IPS DF 6.9 (cell line): ENCODE results near the gene MIPOL1.

Source experiments
- DNase-seq: peaks from one replicate; pipeline ENCODE4 v3.0.0-alpha.2; 2013; ENCODE audit warnings: low read depth, low spot score
- H3K27ac ChIP-seq: one replicate; pipeline ENCODE4 v1.5.1; 2013; ENCODE audit warnings: low read length, control low read depth
- H3K27me3 ChIP-seq: 2 replicates; pipeline ENCODE4 v1.6.1; 2013; ENCODE audit warnings: mild to moderate bottlenecking, low read length; ENCODE audit not compliant: control insufficient read depth, insufficient read depth
- H3K36me3 ChIP-seq: 2 replicates; pipeline ENCODE4 v1.6.1; 2013; ENCODE audit warnings: low read length; ENCODE audit not compliant: control insufficient read depth, insufficient read depth
- H3K4me1 ChIP-seq: 2 replicates; pipeline ENCODE4 v1.6.1; 2013; ENCODE audit warnings: low read length; ENCODE audit not compliant: control insufficient read depth, insufficient read depth
- H3K4me3 ChIP-seq: 2 replicates; pipeline ENCODE4 v1.5.1; 2013; ENCODE audit warnings: mild to moderate bottlenecking, low read length
- H3K9me3 ChIP-seq: 2 replicates; pipeline ENCODE4 v1.6.1; 2013; ENCODE audit warnings: low read length, inconsistent platforms; ENCODE audit not compliant: control insufficient read depth, insufficient read depth
- WGBS: extraction: QIAGEN DNeasy Blood & Tissue Kit; methylation state at CpG from one replicate; pipeline ENCODE4 v1.1.7; 2013; ENCODE audit warnings: mixed read lengths, missing lambda C conversion rate; ENCODE audit not compliant: insufficient read length, insufficient coverage; 5-methylcytosine and 5-hydroxymethylcytosine counted together

MIPOL1 gene

GRCh38 chr14:37253905-37254304 is 56.2 kb downstream of the MIPOL1 start:
- Histone ChIP-seq H3K4me3 (no peak overlapping the region), H3K27ac (no peak overlapping the region), H3K4me1 (no peaks in the 10 kb centered on the region), H3K27me3 (no peaks in the 10 kb centered on the region), H3K9me3 (no peaks in the 10 kb centered on the region), H3K36me3 (no peaks in the 10 kb centered on the region)
- no CpG with 5 or more reads among the region's 1 CpG for WGBS
- DNase-seq = no peak

GRCh38 chr14:37254411-37254947 is 56.7 kb downstream of the MIPOL1 start:
- no peak for DNase-seq
- WGBS = no CpG with 5 or more reads among the region's 3 CpGs

GRCh38 chr14:37257501-37258070 is 59.8 kb downstream of the MIPOL1 start:
- WGBS = no CpG with 5 or more reads among the region's 5 CpGs
- Histone ChIP-seq H3K9me3 (no peaks in the 10 kb centered on the region), H3K4me3 (no peak overlapping the region), H3K36me3 (no peaks in the 10 kb centered on the region), H3K4me1 (no peaks in the 10 kb centered on the region), H3K27me3 (no peaks in the 10 kb centered on the region), H3K27ac (no peak overlapping the region)
- no peak for DNase-seq

More at GRCh38 chr14:37254411-37254947, 56.7 kb downstream of the MIPOL1 start:
- Histone ChIP-seq H3K27ac (no peak overlapping the region), H3K4me1 (no peaks in the 10 kb centered on the region), H3K36me3 (no peaks in the 10 kb centered on the region), H3K9me3 (no peaks in the 10 kb centered on the region), H3K4me3 (no peak overlapping the region), H3K27me3 (no peaks in the 10 kb centered on the region)

- Histone ChIP-seq H3K4me1 (no peaks in the 10 kb centered on the region), H3K27me3 (no peaks in the 10 kb centered on the region), H3K4me3 (no peak overlapping the region), H3K9me3 (no peaks in the 10 kb centered on the region), H3K27ac (no peak overlapping the region), H3K36me3 (no peaks in the 10 kb centered on the region)
- DNase-seq = no peak
- no CpG with 5 or more reads among the region's 2 CpGs for WGBS
Observed at GRCh38 chr14:37262649-37263048, 64.9 kb downstream of the MIPOL1 start.

GRCh38 chr14:37263656-37264236 is 66.0 kb downstream of the MIPOL1 start:
- no peaks in the 10 kb centered on the region for H3K36me3 ChIP-seq
- H3K9me3 ChIP-seq = no peaks in the 10 kb centered on the region
- H3K27me3 ChIP-seq = no peaks in the 10 kb centered on the region
- H3K4me3 ChIP-seq = no peak overlapping the region
- H3K27ac ChIP-seq = no peak overlapping the region
- no peaks in the 10 kb centered on the region for H3K4me1 ChIP-seq
- WGBS = no CpG with 5 or more reads among the region's 3 CpGs
- DNase-seq = no peak

- no peak for DNase-seq
- no peaks in the 10 kb centered on the region for H3K27me3 ChIP-seq
- no peaks in the 10 kb centered on the region for H3K4me1 ChIP-seq
- no peak overlapping the region for H3K4me3 ChIP-seq
- H3K36me3 ChIP-seq = no peaks in the 10 kb centered on the region
- no peaks in the 10 kb centered on the region for H3K9me3 ChIP-seq
- no peak overlapping the region for H3K27ac ChIP-seq
Observed at GRCh38 chr14:37268788-37269187, 71.1 kb downstream of the MIPOL1 start.

- H3K27ac ChIP-seq = no peak overlapping the region
- no peak for DNase-seq
- H3K36me3 ChIP-seq = no peaks in the 10 kb centered on the region
- no peaks in the 10 kb centered on the region for H3K4me1 ChIP-seq
- H3K4me3 ChIP-seq = no peak overlapping the region
- H3K27me3 ChIP-seq = no peaks in the 10 kb centered on the region
- WGBS = no CpG with 5 or more reads among the region's 3 CpGs
- no peaks in the 10 kb centered on the region for H3K9me3 ChIP-seq
Observed at GRCh38 chr14:37270629-37271028, 72.9 kb downstream of the MIPOL1 start.

- H3K36me3 ChIP-seq = no peaks in the 10 kb centered on the region
- no peak overlapping the region for H3K4me3 ChIP-seq
- WGBS = no CpG with 5 or more reads among the region's 2 CpGs
- no peaks in the 10 kb centered on the region for H3K4me1 ChIP-seq
- H3K27ac ChIP-seq = no peak overlapping the region
- no peaks in the 10 kb centered on the region for H3K27me3 ChIP-seq
- DNase-seq = no peak
- H3K9me3 ChIP-seq = no peaks in the 10 kb centered on the region
Observed at GRCh38 chr14:37272569-37272968, 74.8 kb downstream of the MIPOL1 start.

- no peaks in the 10 kb centered on the region for H3K4me1 ChIP-seq
- whole genome bisulfite sequencing = no CpG with 5 or more reads among the region's 1 CpG
- H3K9me3 ChIP-seq = no peaks in the 10 kb centered on the region
- H3K4me3 ChIP-seq = no peak overlapping the region
- DNase-seq = no peak
- H3K27ac ChIP-seq = no peak overlapping the region
- H3K36me3 ChIP-seq = no peaks in the 10 kb centered on the region
- no peaks in the 10 kb centered on the region for H3K27me3 ChIP-seq
Observed at GRCh38 chr14:37274652-37275051, 76.9 kb downstream of the MIPOL1 start.

GRCh38 chr14:37275963-37276362 is 78.2 kb downstream of the MIPOL1 start:
- no peak overlapping the region for H3K27ac ChIP-seq
- H3K4me1 ChIP-seq = no peaks in the 10 kb centered on the region
- no peaks in the 10 kb centered on the region for H3K27me3 ChIP-seq
- H3K36me3 ChIP-seq = no peaks in the 10 kb centered on the region
- H3K9me3 ChIP-seq = no peaks in the 10 kb centered on the region
- no peak for DNase-seq
- H3K4me3 ChIP-seq = no peak overlapping the region
